HG03108 (cell line): ENCODE measurements around the gene RDH13.
A peak's percentile ranks its signal among the peaks of the same experiment; 100 is the strongest.
"Not testable (repeated sequence)": the region's sequence is repeated elsewhere in the genome, so short reads cannot be mapped to it uniquely, and the experiment has no call there.

Experiments used
- ATAC-seq: cut with Tn5 transposase; IDR thresholded peaks from one replicate; pipeline ENCODE4 v1.9.1; 2021; ENCODE audit warnings: moderate library complexity; ENCODE audit not compliant: unreplicated experiment

Gene RDH13

GRCh38 chr19:55062735-55063491 is at the start of gene RDH13:
Gene RDH13 (minus strand): TSS chr19:55063148. CDS start chr19:55063032, 116 bp downstream.
- peak; percentile 93 for ATAC-seq

GRCh38 chr19:55112246-55112776 is 49.4 kb upstream of the RDH13 start:
- ATAC-seq: no peak

GRCh38 chr19:55111238-55111831 is 48.4 kb upstream of the RDH13 start:
- ATAC-seq: no peak

GRCh38 chr19:55109527-55110291 is 46.8 kb upstream of the RDH13 start:
- no peak for ATAC-seq

- ATAC-seq: not testable (repeated sequence)
Measured at GRCh38 chr19:55107252-55107651, 44.3 kb upstream of the RDH13 start.

GRCh38 chr19:55106591-55106990 is 43.6 kb upstream of the RDH13 start:
- ATAC-seq: no peak

- ATAC-seq: no peak
Measured at GRCh38 chr19:55105237-55105636, 42.3 kb upstream of the RDH13 start.

GRCh38 chr19:55103190-55103589 is 40.2 kb upstream of the RDH13 start:
- ATAC-seq: no peak

- ATAC-seq: no peak
Measured at GRCh38 chr19:55101261-55101660, 38.3 kb upstream of the RDH13 start.

GRCh38 chr19:55099557-55100506 is 36.9 kb upstream of the RDH13 start:
- no peak for ATAC-seq

GRCh38 chr19:55098716-55099556 is 36.0 kb upstream of the RDH13 start:
- no peak for ATAC-seq

GRCh38 chr19:55097864-55098715 is 35.1 kb upstream of the RDH13 start:
- ATAC-seq: no peak

GRCh38 chr19:55096061-55096701 is 33.2 kb upstream of the RDH13 start:
- no peak for ATAC-seq

- no peak for ATAC-seq
Measured at GRCh38 chr19:55095260-55096060, 32.5 kb upstream of the RDH13 start.

GRCh38 chr19:55094456-55095259 is 31.7 kb upstream of the RDH13 start:
- no peak for ATAC-seq
